Immature natural killer cell (primary cell): ENCODE data around the gene VSIG8. TPM values are rescaled to one million over a fixed set of nuclear protein-coding genes. Genes with fewer than 3 reads are reported as not detected.

ENCODE experiments used
- DNase-seq, 3 donors: peaks; one replicate each; pipeline ENCODE4 v3.0.0; 2022; ENCODE audit warnings: mixed read lengths in 1 of 3
- H3K27ac Mint-ChIP-seq, 6 donors: one replicate each; pipeline ENCODE4 v1.8.0; 2020; ENCODE audit warnings: mixed read lengths in 6 of 6, mild to moderate bottlenecking in 5 of 6, inconsistent platforms in 4 of 6, moderate library complexity in 3 of 6
- H3K27me3 Mint-ChIP-seq, 3 donors: one replicate each; pipeline ENCODE4 v1.8.0; 2020 to 2021; ENCODE audit warnings: low read depth in 3 of 3, mild to moderate bottlenecking in 3 of 3, mixed read lengths in 3 of 3, moderate library complexity in 3 of 3, inconsistent platforms in 1 of 3
- H3K36me3 Mint-ChIP-seq, 3 donors: one replicate each; pipeline ENCODE4 v1.8.0; 2020; ENCODE audit warnings: mixed read lengths in 3 of 3, inconsistent platforms in 2 of 3, mild to moderate bottlenecking in 2 of 3
- H3K4me1 Mint-ChIP-seq, 2 donors: one replicate each; pipeline ENCODE4 v1.8.0; 2020; ENCODE audit warnings: inconsistent platforms in 2 of 2, mild to moderate bottlenecking in 2 of 2, mixed read lengths in 2 of 2, moderate library complexity in 1 of 2
- H3K4me3 Mint-ChIP-seq, 5 donors: one replicate each; pipeline ENCODE4 v1.8.0; 2020; ENCODE audit warnings: mild to moderate bottlenecking in 5 of 5, mixed read lengths in 5 of 5, inconsistent platforms in 3 of 5, moderate library complexity in 3 of 5
- H3K9me3 Mint-ChIP-seq, 6 donors: one replicate each; pipeline ENCODE4 v1.8.0; 2020; ENCODE audit warnings: mild to moderate bottlenecking in 6 of 6, mixed read lengths in 6 of 6, inconsistent platforms in 4 of 6, moderate library complexity in 3 of 6
- polyA plus RNA-seq, 3 donors: library from polyadenylated mRNA; unstranded; fragments of 300-500 nt; fragmentation: Illumina TruSeq; gene quantifications; one replicate each; pipeline ENCODE4 v1.2.3, GENCODE V29; 2021

VSIG8 gene
- polyA plus RNA-seq, 3 donors from 2014 or later = not detected

- Mint-ChIP-seq H3K27ac (peak overlapping the region in 2 of 6 donors; percentile 11 to 64), H3K27me3 (peaks cover 6 to 14% (median 7%) of the 10 kb centered on the region in 3 donors), H3K4me3 (peak overlapping the region in 1 of 5 donors; percentile 33)
These were observed 33.5 kb upstream of the VSIG8 start for GRCh38 chr1:159895836-159896545.

GRCh38 chr1:159895286-159895685, 32.8 kb upstream of the VSIG8 start:
- Mint-ChIP-seq H3K36me3 (peaks cover 0 to 3% (median 0%) of the 10 kb centered on the region in 3 donors), H3K4me3 (no peak overlapping the region), H3K9me3 (no peaks in the 10 kb centered on the region), H3K4me1 (peaks cover 23 to 27% of the 10 kb centered on the region in 2 donors), H3K27me3 (peaks cover 6 to 11% (median 7%) of the 10 kb centered on the region in 3 donors), H3K27ac (peak overlapping the region in 1 of 6 donors; percentile 23)
- no peak for DNase-seq

More at GRCh38 chr1:159895836-159896545, 33.5 kb upstream of the VSIG8 start:
- peaks cover 0 to 3% (median 0%) of the 10 kb centered on the region in 3 donors for H3K36me3 Mint-ChIP-seq
- DNase-seq = no peak
- peaks cover 24 to 25% of the 10 kb centered on the region in 2 donors for H3K4me1 Mint-ChIP-seq
- no peaks in the 10 kb centered on the region for H3K9me3 Mint-ChIP-seq

- no peak overlapping the region for H3K4me3 Mint-ChIP-seq
- no peaks in the 10 kb centered on the region for H3K9me3 Mint-ChIP-seq
- H3K27me3 Mint-ChIP-seq = peaks cover 3 to 9% (median 3%) of the 10 kb centered on the region in 3 donors
- peaks cover 34 to 36% of the 10 kb centered on the region in 2 donors for H3K4me1 Mint-ChIP-seq
- no peaks in the 10 kb centered on the region for H3K36me3 Mint-ChIP-seq
- no peak overlapping the region for H3K27ac Mint-ChIP-seq
- DNase-seq = no peak
These were observed 30.5 kb upstream of the VSIG8 start for GRCh38 chr1:159892944-159893343.

GRCh38 chr1:159891275-159892157, 29.1 kb upstream of the VSIG8 start:
- H3K4me1 Mint-ChIP-seq = peaks cover 30 to 32% of the 10 kb centered on the region in 2 donors
- peak; percentile 81 to 84 (median 82) for DNase-seq
- peaks cover 3 to 9% (median 3%) of the 10 kb centered on the region in 3 donors for H3K27me3 Mint-ChIP-seq
- H3K27ac Mint-ChIP-seq = peak overlapping the region in 2 of 6 donors; percentile 0 to 41
- H3K4me3 Mint-ChIP-seq = peak overlapping the region in 3 of 5 donors; percentile 50 to 56 (median 51)
- H3K9me3 Mint-ChIP-seq = no peaks in the 10 kb centered on the region
- H3K36me3 Mint-ChIP-seq = no peaks in the 10 kb centered on the region

- peak overlapping the region in 2 of 6 donors; percentile 4 to 47 for H3K27ac Mint-ChIP-seq
- H3K4me1 Mint-ChIP-seq = peaks cover 23 to 25% of the 10 kb centered on the region in 2 donors
- no peaks in the 10 kb centered on the region for H3K9me3 Mint-ChIP-seq
- no peak for DNase-seq
- H3K27me3 Mint-ChIP-seq = peaks cover 1 to 5% (median 3%) of the 10 kb centered on the region in 3 donors
- H3K4me3 Mint-ChIP-seq = peak overlapping the region in 2 of 5 donors; percentile 0 to 64
- H3K36me3 Mint-ChIP-seq = peaks cover 0 to 4% (median 0%) of the 10 kb centered on the region in 3 donors
These were observed 27.9 kb upstream of the VSIG8 start for GRCh38 chr1:159890390-159890789.

- H3K4me1 Mint-ChIP-seq = peaks cover 23 to 25% of the 10 kb centered on the region in 2 donors
- H3K4me3 Mint-ChIP-seq = peak overlapping the region in 4 of 5 donors; percentile 0 to 64 (median 39)
- peak overlapping the region in 4 of 6 donors; percentile 4 to 47 (median 9) for H3K27ac Mint-ChIP-seq
- H3K36me3 Mint-ChIP-seq = peaks cover 0 to 4% (median 0%) of the 10 kb centered on the region in 3 donors
- H3K9me3 Mint-ChIP-seq = no peaks in the 10 kb centered on the region
- peaks cover 0 to 5% (median 3%) of the 10 kb centered on the region in 3 donors for H3K27me3 Mint-ChIP-seq
- DNase-seq = no peak
These were observed 27.4 kb upstream of the VSIG8 start for GRCh38 chr1:159889821-159890252.

GRCh38 chr1:159889202-159889601, 26.7 kb upstream of the VSIG8 start:
- no peak for DNase-seq
- peaks cover 3 to 5% (median 5%) of the 10 kb centered on the region in 3 donors for H3K27me3 Mint-ChIP-seq
- H3K4me1 Mint-ChIP-seq = peaks cover 23 to 25% of the 10 kb centered on the region in 2 donors
- no peaks in the 10 kb centered on the region for H3K9me3 Mint-ChIP-seq
- H3K36me3 Mint-ChIP-seq = peaks cover 0 to 7% (median 5%) of the 10 kb centered on the region in 3 donors
- no peak overlapping the region for H3K27ac Mint-ChIP-seq
- peak overlapping the region in 1 of 5 donors; percentile 8 for H3K4me3 Mint-ChIP-seq

GRCh38 chr1:159884296-159884695, 21.8 kb upstream of the VSIG8 start:
- peaks cover 0 to 5% (median 3%) of the 10 kb centered on the region in 3 donors for H3K27me3 Mint-ChIP-seq
- peaks cover 4 to 5% of the 10 kb centered on the region in 2 donors for H3K4me1 Mint-ChIP-seq
- H3K36me3 Mint-ChIP-seq = peaks cover 0 to 7% (median 5%) of the 10 kb centered on the region in 3 donors
- H3K27ac Mint-ChIP-seq = no peak overlapping the region
- H3K4me3 Mint-ChIP-seq = no peak overlapping the region
- no peaks in the 10 kb centered on the region for H3K9me3 Mint-ChIP-seq
- no peak for DNase-seq

GRCh38 chr1:159883134-159883533, 20.7 kb upstream of the VSIG8 start:
- DNase-seq = no peak
- Mint-ChIP-seq H3K9me3 (no peaks in the 10 kb centered on the region), H3K4me3 (no peak overlapping the region), H3K36me3 (peaks cover 0 to 7% (median 5%) of the 10 kb centered on the region in 3 donors), H3K4me1 (no peaks in the 10 kb centered on the region), H3K27me3 (peaks cover 4 to 5% (median 5%) of the 10 kb centered on the region in 3 donors), H3K27ac (no peak overlapping the region)

- no peaks in the 10 kb centered on the region for H3K4me1 Mint-ChIP-seq
- H3K4me3 Mint-ChIP-seq = no peak overlapping the region
- peaks cover 4 to 5% (median 5%) of the 10 kb centered on the region in 3 donors for H3K27me3 Mint-ChIP-seq
- DNase-seq = no peak
- H3K9me3 Mint-ChIP-seq = no peaks in the 10 kb centered on the region
- H3K36me3 Mint-ChIP-seq = peaks cover 0 to 7% (median 5%) of the 10 kb centered on the region in 3 donors
- H3K27ac Mint-ChIP-seq = no peak overlapping the region
These were observed 20.0 kb upstream of the VSIG8 start for GRCh38 chr1:159882527-159882862.

- H3K9me3 Mint-ChIP-seq = no peaks in the 10 kb centered on the region
- DNase-seq = no peak
- no peak overlapping the region for H3K27ac Mint-ChIP-seq
- H3K36me3 Mint-ChIP-seq = peaks cover 0 to 7% (median 5%) of the 10 kb centered on the region in 3 donors
- no peak overlapping the region for H3K4me3 Mint-ChIP-seq
- H3K27me3 Mint-ChIP-seq = peaks cover 4 to 5% (median 5%) of the 10 kb centered on the region in 3 donors
- no peaks in the 10 kb centered on the region for H3K4me1 Mint-ChIP-seq
These were observed 19.4 kb upstream of the VSIG8 start for GRCh38 chr1:159881622-159882526.

- Mint-ChIP-seq H3K4me3 (no peak overlapping the region), H3K9me3 (no peaks in the 10 kb centered on the region), H3K4me1 (no peaks in the 10 kb centered on the region), H3K27me3 (peaks cover 5 to 8% (median 7%) of the 10 kb centered on the region in 3 donors), H3K36me3 (peaks cover 0 to 5% (median 4%) of the 10 kb centered on the region in 3 donors), H3K27ac (no peak overlapping the region)
- no peak for DNase-seq
These were observed 18.0 kb upstream of the VSIG8 start for GRCh38 chr1:159880430-159880829.

GRCh38 chr1:159879977-159880376, 17.5 kb upstream of the VSIG8 start:
- Mint-ChIP-seq H3K36me3 (peaks cover 0 to 5% (median 4%) of the 10 kb centered on the region in 3 donors), H3K9me3 (no peaks in the 10 kb centered on the region), H3K27me3 (peaks cover 5 to 8% (median 7%) of the 10 kb centered on the region in 3 donors)

More at GRCh38 chr1:159879977-159880376, 17.5 kb upstream of the VSIG8 start:
- Mint-ChIP-seq H3K4me1 (no peaks in the 10 kb centered on the region), H3K4me3 (no peak overlapping the region), H3K27ac (no peak overlapping the region)
- DNase-seq = no peak
